HepG2 (cell line): ENCODE results near the gene C22orf15. TPM values are rescaled to one million over a fixed set of nuclear protein-coding genes. Genes with fewer than 3 reads are reported as not detected.

ENCODE experiments used
- ATF3 ChIP-seq: sonication (generic); formaldehyde crosslinking; IDR thresholded peaks from 2 replicates; pipeline ENCODE4 v1.4.0; 2020; ENCODE audit warnings: missing genetic modification reagents
- CEBPB ChIP-seq: IDR thresholded peaks from 2 replicates; pipeline ENCODE4 v1.6.1; 2011; ENCODE audit warnings: low read depth, low read length, improper control_type of control experiment, borderline replicate concordance
- CEBPZ ChIP-seq: IDR thresholded peaks from 2 replicates; pipeline ENCODE4 v1.6.1; 2012; ENCODE audit warnings: low read length, improper control_type of control experiment
- GMEB2 ChIP-seq: IDR thresholded peaks from 2 replicates; pipeline ENCODE4 v1.6.1; 2016; ENCODE audit warnings: missing biosample characterization, missing genetic modification reagents, low read depth
- MNT ChIP-seq: fragments of 450-650 bp; IDR thresholded peaks from 2 replicates; pipeline ENCODE4 v1.6.1; 2016
- MXD3 ChIP-seq: IDR thresholded peaks from 2 replicates; pipeline ENCODE4 v1.6.1; 2016; ENCODE audit warnings: mild to moderate bottlenecking, missing biosample characterization, missing genetic modification reagents
- RNF219 ChIP-seq: sonication (generic); formaldehyde crosslinking; IDR thresholded peaks from 2 replicates; pipeline ENCODE4 v1.5.0; 2020; ENCODE audit warnings: mild to moderate bottlenecking, missing genetic modification reagents
- SP4 ChIP-seq: sonication (generic); formaldehyde crosslinking; IDR thresholded peaks from 2 replicates; pipeline ENCODE4 v1.8.1; 2023; ENCODE audit warnings: mild to moderate bottlenecking, missing genetic modification reagents
- ZBTB39 ChIP-seq: sonication (generic); formaldehyde crosslinking; IDR thresholded peaks from 2 replicates; pipeline ENCODE4 v1.5.0; 2020; ENCODE audit warnings: missing genetic modification reagents
- ZFX ChIP-seq: sonication (generic); formaldehyde crosslinking; IDR thresholded peaks from 2 replicates; pipeline ENCODE4 v1.4.0; 2020; ENCODE audit warnings: mild to moderate bottlenecking, low read depth, missing genetic modification reagents, moderate library complexity
- ZNF501 ChIP-seq: sonication (generic); formaldehyde crosslinking; IDR thresholded peaks from 2 replicates; pipeline ENCODE4 v1.5.1; 2020; ENCODE audit warnings: mild to moderate bottlenecking, moderate library complexity, missing genetic modification reagents
- ZNF550 ChIP-seq: sonication (generic); formaldehyde crosslinking; IDR thresholded peaks from 2 replicates; pipeline ENCODE4 v1.4.0; 2020; ENCODE audit warnings: mild to moderate bottlenecking, missing genetic modification reagents, borderline replicate concordance
- ZNF616 ChIP-seq: sonication (generic); formaldehyde crosslinking; IDR thresholded peaks from 2 replicates; pipeline ENCODE4 v1.5.0; 2020; ENCODE audit warnings: low read depth, mild to moderate bottlenecking, missing genetic modification reagents
- ZNF720 ChIP-seq: sonication (generic); formaldehyde crosslinking; IDR thresholded peaks from 2 replicates; pipeline ENCODE4 v1.4.0; 2020; ENCODE audit warnings: missing genetic modification reagents
- ZSCAN12 ChIP-seq: sonication (generic); formaldehyde crosslinking; IDR thresholded peaks from 2 replicates; pipeline ENCODE4 v1.9.0; 2021; ENCODE audit warnings: mild to moderate bottlenecking, missing genetic modification reagents
- ZZZ3 ChIP-seq: sonication (generic); formaldehyde crosslinking; IDR thresholded peaks from 2 replicates; pipeline ENCODE4 v1.4.0; 2020; ENCODE audit warnings: missing genetic modification reagents, mild to moderate bottlenecking, borderline replicate concordance
- polyA plus RNA-seq, 8 experiments: library from polyadenylated mRNA; depleted of rRNA in 3 of 8; stranded (reverse) in 7 of 8; unstranded in 1 of 8; fragments of >200 nt; fragmentation: Illumina TruSeq in 4 of 8; extraction: Trizol in 4 of 8; gene quantifications; 2 replicates each; pipeline versions ENCODE4 v1.2.1 to v1.2.3, GENCODE V29; 2011 to 2016; ENCODE audit warnings: low read depth in 4 of 8, missing spikeins in 1 of 8, mixed read lengths in 1 of 8; ENCODE audit not compliant: insufficient read depth in 1 of 8
- total RNA-seq, 5 experiments: library from RNA; depleted of rRNA; stranded (reverse); fragments of >200 nt; fragmentation: Illumina TruSeq; extraction: Trizol; gene quantifications; 2 replicates each; pipeline ENCODE4 v1.2.3, GENCODE V29; 2016; ENCODE audit warnings: low read depth in 1 of 5

Gene C22orf15
- total and polyA plus RNA-seq, 2 of the 13 experiments (the other 11 are each of a cell fraction or from before 2014, with no cell fraction given): not detected

GRCh38 chr22:23774922-23775436 lies 12.2 kb downstream of the C22orf15 start (continued):
- TF ChIP-seq ZZZ3 (CRISPR knock-in tag) (no peak), RNF219 (CRISPR knock-in tag) (no peak), ZFX (CRISPR knock-in tag) (no peak), ATF3 (CRISPR knock-in tag) (no peak), ZSCAN12 (CRISPR knock-in tag) (no peak), ZNF550 (no peak), MXD3 (no peak), CEBPZ (no peak), MNT (no peak), CEBPB (no peak), SP4 (CRISPR knock-in tag) (no peak), GMEB2 (CRISPR knock-in tag) (no peak), ZNF501 (CRISPR knock-in tag) (no peak), ZNF616 (CRISPR knock-in tag) (no peak), ZBTB39 (CRISPR knock-in tag) (no peak), ZNF720 (no peak)
